Right ventricle myocardium superior (tissue), 1 donor: Measurements from ENCODE around the gene CEBPB. TPM values are rescaled to one million over a fixed set of nuclear protein-coding genes. Genes with fewer than 3 reads are reported as not detected.
"Not testable (repeated sequence)": the region's sequence is repeated elsewhere in the genome, so short reads cannot be mapped to it uniquely, and the experiment has no call there.

ENCODE experiments used
- ATAC-seq: fragments of 200-7000 bp; cut with Tn5 transposase; one replicate; pipeline ENCODE4 v1.9.1; 2020; ENCODE audit warnings: mild to moderate bottlenecking; ENCODE audit not compliant: poor library complexity
- DNase-seq: peaks from one replicate; pipeline ENCODE4 v3.0.0-alpha.2; 2020
- intact Hi-C: fragments of 100-400 bp; cut with DNase I; formaldehyde crosslinking; loops from one replicate; pipeline ENCODE4 v1.11.2; 2022
- total RNA-seq: library from RNA; stranded (reverse); fragmentation: NEBNext Ultra II Directional; extraction: Animal tissue kit (Norgen Biotek cat#: 25700); gene quantifications from one replicate; pipeline ENCODE4 v1.2.1, GENCODE V29; 2021
- donor health status: DM: no; HTN: yes; CAD: no; lungs with severe emphysema.

Gene CEBPB
- total RNA-seq, 1 donor from 2014 or later, result 57.3 TPM

- ATAC-seq (peak; percentile 47), DNase-seq (peak; percentile 72)
- intact Hi-C loops, result no loop called here
Observed at GRCh38 chr20:50163570-50164317, 26.9 kb upstream of the CEBPB start.

GRCh38 chr20:50165684-50166554, 24.7 kb upstream of the CEBPB start:
- DNase-seq (peak; percentile 97), ATAC-seq (peak; percentile 96)
- intact Hi-C loops, result no loop called here

- DNase-seq, result peak; percentile 87
- intact Hi-C loops, result loop anchor here (2.0 kb wide), 1 partner anchor 49 kb away; no protein-coding TSS in a partner anchor
- peak; percentile 19 for ATAC-seq
Observed at GRCh38 chr20:50169329-50169823, 21.3 kb upstream of the CEBPB start.

GRCh38 chr20:50170549-50171220, 19.9 kb upstream of the CEBPB start:
- no peak for ATAC-seq
- intact Hi-C loops, result no loop called here
- no peak for DNase-seq

- ATAC-seq, result peak; percentile 96
- DNase-seq, result peak; percentile 95
- intact Hi-C loops, result no loop called here
Observed at GRCh38 chr20:50172347-50173013, 18.1 kb upstream of the CEBPB start.

- DNase-seq, result no peak
- ATAC-seq, result no peak
- intact Hi-C loops, result no loop called here
Observed at GRCh38 chr20:50174456-50174855, 16.2 kb upstream of the CEBPB start.

- intact Hi-C loops, result loop anchor here (5.0 kb wide), 1 partner anchor 194 kb away; the partner anchor contains the start of gene SNAI1
- DNase-seq (no peak), ATAC-seq (no peak)
Observed at GRCh38 chr20:50175938-50176933, 14.4 kb upstream of the CEBPB start.

GRCh38 chr20:50178672-50179071, 12.0 kb upstream of the CEBPB start:
- intact Hi-C loops, result loop anchor here (5.0 kb wide), 1 partner anchor 196 kb away; the partner anchor contains the start of gene SNAI1
- ATAC-seq, DNase-seq: not testable (repeated sequence)

GRCh38 chr20:50181344-50181743, 9.3 kb upstream of the CEBPB start:
- ATAC-seq, result no peak
- intact Hi-C loops, result no loop called here
- peak; percentile 30 for DNase-seq

- ATAC-seq, result no peak
- intact Hi-C loops, result no loop called here
- no peak for DNase-seq
Observed at GRCh38 chr20:50182346-50182745, 8.3 kb upstream of the CEBPB start.

GRCh38 chr20:50185426-50185825, 5.2 kb upstream of the CEBPB start:
- intact Hi-C loops, result loop anchor here (5.0 kb wide), 1 partner anchor 392 kb away; no protein-coding TSS in a partner anchor
- DNase-seq (no peak), ATAC-seq (no peak)

GRCh38 chr20:50186151-50186885, 4.3 kb upstream of the CEBPB start:
- ATAC-seq, result peak; percentile 42
- intact Hi-C loops, result loop anchor here (1.0 to 5.0 kb wide), 2 partner anchors 278 to 391 kb away; no protein-coding TSS in a partner anchor
- DNase-seq, result peak; percentile 94

GRCh38 chr20:50186987-50187402, 3.6 kb upstream of the CEBPB start:
- DNase-seq (no peak), ATAC-seq (no peak)
- intact Hi-C loops, result loop anchor here (1.0 to 5.0 kb wide), 2 partner anchors 277 to 390 kb away; no protein-coding TSS in a partner anchor

- ATAC-seq (no peak), DNase-seq (peak; percentile 55)
- intact Hi-C loops, result loop anchor here (5.0 kb wide), 1 partner anchor 390 kb away; no protein-coding TSS in a partner anchor
Observed at GRCh38 chr20:50187403-50188051, 3.1 kb upstream of the CEBPB start.

GRCh38 chr20:50188287-50188688, 2.3 kb upstream of the CEBPB start:
- DNase-seq (no peak), ATAC-seq (no peak)
- intact Hi-C loops, result loop anchor here (5.0 kb wide), 1 partner anchor 389 kb away; no protein-coding TSS in a partner anchor
